Measurements from ENCODE around the gene NPAS3.

- TF ChIP-seq, protein P1, sequence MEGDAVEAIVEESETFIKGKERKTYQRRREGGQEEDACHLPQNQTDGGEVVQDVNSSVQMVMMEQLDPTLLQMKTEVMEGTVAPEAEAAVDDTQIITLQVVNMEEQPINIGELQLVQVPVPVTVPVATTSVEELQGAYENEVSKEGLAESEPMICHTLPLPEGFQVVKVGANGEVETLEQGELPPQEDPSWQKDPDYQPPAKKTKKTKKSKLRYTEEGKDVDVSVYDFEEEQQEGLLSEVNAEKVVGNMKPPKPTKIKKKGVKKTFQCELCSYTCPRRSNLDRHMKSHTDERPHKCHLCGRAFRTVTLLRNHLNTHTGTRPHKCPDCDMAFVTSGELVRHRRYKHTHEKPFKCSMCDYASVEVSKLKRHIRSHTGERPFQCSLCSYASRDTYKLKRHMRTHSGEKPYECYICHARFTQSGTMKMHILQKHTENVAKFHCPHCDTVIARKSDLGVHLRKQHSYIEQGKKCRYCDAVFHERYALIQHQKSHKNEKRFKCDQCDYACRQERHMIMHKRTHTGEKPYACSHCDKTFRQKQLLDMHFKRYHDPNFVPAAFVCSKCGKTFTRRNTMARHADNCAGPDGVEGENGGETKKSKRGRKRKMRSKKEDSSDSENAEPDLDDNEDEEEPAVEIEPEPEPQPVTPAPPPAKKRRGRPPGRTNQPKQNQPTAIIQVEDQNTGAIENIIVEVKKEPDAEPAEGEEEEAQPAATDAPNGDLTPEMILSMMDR (IDR thresholded peaks at IDR 0.05) = no peak
- TF ChIP-seq POLR2A (IDR thresholded peaks at IDR 0.05) = no peak
Measured at GRCh38 chr14:33786091-33786825, 847.6 kb downstream of the NPAS3 start.
